ENCODE data around the gene KCNJ10. TPM values are rescaled to one million over a fixed set of nuclear protein-coding genes. Genes with fewer than 3 reads are reported as not detected.

KCNJ10 gene
- total RNA-seq, 1 donor from 2014 or later: not detected

- Mint-ChIP-seq H3K27ac (ENCODE audit: unreplicated experiment) (no peak overlapping the region), H3K4me1 (ENCODE audit: unreplicated experiment) (no peaks in the 10 kb centered on the region), H3K4me3 (ENCODE audit: unreplicated experiment) (no peak overlapping the region), H3K36me3 (ENCODE audit: unreplicated experiment) (no peaks in the 10 kb centered on the region), H3K9me3 (ENCODE audit: unreplicated experiment) (no peaks in the 10 kb centered on the region), H3K27me3 (ENCODE audit: unreplicated experiment) (peaks cover 62% of the 10 kb centered on the region)
- DNase-seq (ENCODE audit: extremely low spot score, unreplicated experiment): no peak
- TF ChIP-seq CTCF (IDR thresholded peaks at IDR 0.05): no peak
Observed at GRCh38 chr1:160011781-160012180, 58.2 kb downstream of the KCNJ10 start.

- no peak for DNase-seq (ENCODE audit: extremely low spot score, unreplicated experiment)
- no peaks in the 10 kb centered on the region for H3K9me3 Mint-ChIP-seq (ENCODE audit: unreplicated experiment)
- peaks cover 56% of the 10 kb centered on the region for H3K27me3 Mint-ChIP-seq (ENCODE audit: unreplicated experiment)
- no peaks in the 10 kb centered on the region for H3K36me3 Mint-ChIP-seq (ENCODE audit: unreplicated experiment)
- no peaks in the 10 kb centered on the region for H3K4me1 Mint-ChIP-seq (ENCODE audit: unreplicated experiment)
- H3K4me3 Mint-ChIP-seq (ENCODE audit: unreplicated experiment): no peak overlapping the region
- no peak overlapping the region for H3K27ac Mint-ChIP-seq (ENCODE audit: unreplicated experiment)
- TF ChIP-seq CTCF (IDR thresholded peaks at IDR 0.05): no peak
Observed at GRCh38 chr1:160009801-160010200, 60.2 kb downstream of the KCNJ10 start.

- Mint-ChIP-seq H3K27me3 (ENCODE audit: unreplicated experiment) (peaks cover 52% of the 10 kb centered on the region), H3K9me3 (ENCODE audit: unreplicated experiment) (no peaks in the 10 kb centered on the region), H3K27ac (ENCODE audit: unreplicated experiment) (no peak overlapping the region), H3K4me1 (ENCODE audit: unreplicated experiment) (no peaks in the 10 kb centered on the region), H3K4me3 (ENCODE audit: unreplicated experiment) (no peak overlapping the region), H3K36me3 (ENCODE audit: unreplicated experiment) (no peaks in the 10 kb centered on the region)
- DNase-seq (ENCODE audit: extremely low spot score, unreplicated experiment): no peak
- no peak for TF ChIP-seq CTCF (IDR thresholded peaks at IDR 0.05)
Observed at GRCh38 chr1:160009081-160009480, 60.9 kb downstream of the KCNJ10 start.

GRCh38 chr1:160007577-160008200 lies 62.3 kb downstream of the KCNJ10 start:
- DNase-seq (ENCODE audit: extremely low spot score, unreplicated experiment): no peak
- TF ChIP-seq CTCF (IDR thresholded peaks at IDR 0.05): peak; percentile 76
- Mint-ChIP-seq H3K4me3 (ENCODE audit: unreplicated experiment) (no peak overlapping the region), H3K4me1 (ENCODE audit: unreplicated experiment) (no peaks in the 10 kb centered on the region), H3K27ac (ENCODE audit: unreplicated experiment) (no peak overlapping the region), H3K9me3 (ENCODE audit: unreplicated experiment) (no peaks in the 10 kb centered on the region), H3K36me3 (ENCODE audit: unreplicated experiment) (no peaks in the 10 kb centered on the region), H3K27me3 (ENCODE audit: unreplicated experiment) (peaks cover 44% of the 10 kb centered on the region)

GRCh38 chr1:160006312-160006940 lies 63.5 kb downstream of the KCNJ10 start:
- no peaks in the 10 kb centered on the region for H3K4me1 Mint-ChIP-seq (ENCODE audit: unreplicated experiment)
- H3K36me3 Mint-ChIP-seq (ENCODE audit: unreplicated experiment): no peaks in the 10 kb centered on the region
- H3K27me3 Mint-ChIP-seq (ENCODE audit: unreplicated experiment): peaks cover 35% of the 10 kb centered on the region
- TF ChIP-seq CTCF (IDR thresholded peaks at IDR 0.05): peak; percentile 90
- H3K4me3 Mint-ChIP-seq (ENCODE audit: unreplicated experiment): no peak overlapping the region
- no peak overlapping the region for H3K27ac Mint-ChIP-seq (ENCODE audit: unreplicated experiment)
- H3K9me3 Mint-ChIP-seq (ENCODE audit: unreplicated experiment): no peaks in the 10 kb centered on the region
- no peak for DNase-seq (ENCODE audit: extremely low spot score, unreplicated experiment)

All from osteocyte (in vitro differentiated cells).